ENCODE measurements around the gene SOX8.

Gene SOX8

DNA sequence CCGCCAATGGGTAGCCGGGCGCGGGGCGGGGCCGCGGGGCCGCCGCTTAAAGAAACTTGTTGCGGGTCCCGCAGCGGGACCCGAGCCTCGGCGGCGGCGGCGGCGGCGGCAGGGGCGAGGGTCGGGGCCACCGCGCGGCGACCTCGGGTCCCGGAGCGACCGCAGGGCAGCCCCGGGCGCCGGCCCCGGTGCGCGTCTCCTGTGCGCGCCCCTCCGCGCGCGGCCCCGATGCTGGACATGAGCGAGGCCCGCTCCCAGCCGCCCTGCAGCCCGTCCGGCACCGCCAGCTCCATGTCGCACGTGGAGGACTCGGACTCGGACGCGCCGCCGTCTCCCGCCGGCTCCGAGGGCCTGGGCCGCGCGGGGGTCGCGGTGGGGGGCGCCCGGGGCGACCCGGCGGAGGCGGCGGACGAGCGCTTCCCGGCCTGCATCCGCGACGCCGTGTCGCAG, at the start of gene SOX8:
TSS of gene SOX8 (plus strand) at position 76 of the 450 bp plus-strand sequence. CDS start at position 229, 153 bp downstream.
- TF ChIP-seq, protein P1, sequence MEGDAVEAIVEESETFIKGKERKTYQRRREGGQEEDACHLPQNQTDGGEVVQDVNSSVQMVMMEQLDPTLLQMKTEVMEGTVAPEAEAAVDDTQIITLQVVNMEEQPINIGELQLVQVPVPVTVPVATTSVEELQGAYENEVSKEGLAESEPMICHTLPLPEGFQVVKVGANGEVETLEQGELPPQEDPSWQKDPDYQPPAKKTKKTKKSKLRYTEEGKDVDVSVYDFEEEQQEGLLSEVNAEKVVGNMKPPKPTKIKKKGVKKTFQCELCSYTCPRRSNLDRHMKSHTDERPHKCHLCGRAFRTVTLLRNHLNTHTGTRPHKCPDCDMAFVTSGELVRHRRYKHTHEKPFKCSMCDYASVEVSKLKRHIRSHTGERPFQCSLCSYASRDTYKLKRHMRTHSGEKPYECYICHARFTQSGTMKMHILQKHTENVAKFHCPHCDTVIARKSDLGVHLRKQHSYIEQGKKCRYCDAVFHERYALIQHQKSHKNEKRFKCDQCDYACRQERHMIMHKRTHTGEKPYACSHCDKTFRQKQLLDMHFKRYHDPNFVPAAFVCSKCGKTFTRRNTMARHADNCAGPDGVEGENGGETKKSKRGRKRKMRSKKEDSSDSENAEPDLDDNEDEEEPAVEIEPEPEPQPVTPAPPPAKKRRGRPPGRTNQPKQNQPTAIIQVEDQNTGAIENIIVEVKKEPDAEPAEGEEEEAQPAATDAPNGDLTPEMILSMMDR (IDR thresholded peaks at IDR 0.05; ENCODE audit: low read depth, low read length, missing control alignments) = no peak
- no peak for DNase-seq (ENCODE audit: low read depth)
- in situ Hi-C loops (cut with HindIII; ENCODE audit: low sequenced_read_pairs) = no loop called here

GRCh38 chr16:932831-933330, 48.7 kb upstream of the SOX8 start:
- no peak overlapping the region for H3K4me3 ChIP-seq (ENCODE audit: low read depth, low read length)
- DNase-seq (ENCODE audit: low read depth) = no peak
- TF ChIP-seq, protein P1 (IDR thresholded peaks at IDR 0.05; ENCODE audit: low read depth, low read length, missing control alignments) = no peak
- in situ Hi-C loops (cut with HindIII; ENCODE audit: low sequenced_read_pairs) = no loop called here

More for the DNA sequence above, at the start of gene SOX8:
- peak within 1 kb of the TSS; percentile 7 for H3K4me3 ChIP-seq (ENCODE audit: low read depth, low read length)

DNA sequence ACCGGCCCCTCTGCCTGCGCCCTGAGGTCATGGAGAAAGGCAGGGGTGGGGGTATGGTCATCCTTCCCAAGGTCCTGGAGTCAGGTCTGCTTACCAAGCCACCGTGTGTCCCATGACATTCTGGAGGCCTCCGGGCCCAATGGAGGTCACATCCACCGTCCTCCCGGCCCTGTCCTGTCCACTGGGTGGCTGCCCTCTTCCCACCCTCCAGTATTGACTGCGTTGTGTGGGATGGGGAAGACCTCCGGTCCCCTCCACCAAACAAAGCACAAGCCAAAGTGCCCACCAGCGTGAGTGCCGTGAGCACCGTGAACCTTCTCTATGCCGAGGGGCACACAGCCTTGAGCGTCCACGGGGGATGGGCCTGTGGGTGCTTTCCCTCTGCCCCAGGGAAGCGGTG, 48.0 kb upstream of the SOX8 start:
- no peak for DNase-seq (ENCODE audit: low read depth)
- in situ Hi-C loops (cut with HindIII; ENCODE audit: low sequenced_read_pairs) = no loop called here
- no peak overlapping the region for H3K4me3 ChIP-seq (ENCODE audit: low read depth, low read length)
- TF ChIP-seq, protein P1 (IDR thresholded peaks at IDR 0.05; ENCODE audit: low read depth, low read length, missing control alignments) = no peak

DNA sequence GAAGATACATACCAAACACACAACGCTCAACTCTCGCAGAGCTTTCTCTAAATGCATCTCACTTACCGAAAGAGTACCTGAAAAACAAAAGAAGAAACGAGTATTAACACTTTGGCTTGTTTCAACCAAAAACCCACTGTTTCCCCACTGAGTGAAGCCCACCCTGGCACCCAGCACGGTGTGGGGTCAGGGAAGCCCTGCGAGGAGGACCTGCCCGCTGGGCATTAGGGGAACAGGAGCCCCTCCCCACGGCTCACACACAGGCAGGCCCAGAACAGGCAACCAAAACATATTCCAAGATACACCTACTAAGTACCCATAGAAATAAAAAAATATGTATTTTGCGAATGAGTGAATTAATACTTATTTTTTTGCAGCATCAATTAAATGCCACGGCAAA, 47.4 kb upstream of the SOX8 start:
- in situ Hi-C loops (cut with HindIII; ENCODE audit: low sequenced_read_pairs) = no loop called here
- no peak overlapping the region for H3K4me3 ChIP-seq (ENCODE audit: low read depth, low read length)
- no peak for DNase-seq (ENCODE audit: low read depth)
- TF ChIP-seq, protein P1 (IDR thresholded peaks at IDR 0.05; ENCODE audit: low read depth, low read length, missing control alignments) = no peak

DNA sequence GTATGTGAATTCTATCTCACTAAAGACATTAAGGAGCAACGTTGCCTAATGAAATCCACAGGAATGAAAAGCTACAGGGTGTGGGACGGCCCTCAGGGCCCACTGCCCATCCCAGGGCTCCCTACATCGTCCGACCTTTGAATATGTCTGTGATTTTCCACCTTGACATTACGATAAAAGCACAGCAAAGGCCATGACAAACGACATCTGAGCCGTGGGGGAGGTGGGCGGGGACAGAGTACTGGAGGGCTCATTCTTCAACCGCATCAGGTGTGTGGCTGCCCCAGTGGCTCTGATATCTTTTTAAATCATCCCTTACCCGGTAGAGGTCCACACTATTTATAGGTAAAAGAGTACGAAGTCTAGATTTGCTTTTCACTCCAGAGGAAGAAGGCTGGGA, 45.9 kb upstream of the SOX8 start:
- TF ChIP-seq, protein P1 (IDR thresholded peaks at IDR 0.05; ENCODE audit: low read depth, low read length, missing control alignments) = no peak
- no peak for DNase-seq (ENCODE audit: low read depth)
- no peak overlapping the region for H3K4me3 ChIP-seq (ENCODE audit: low read depth, low read length)
- in situ Hi-C loops (cut with HindIII; ENCODE audit: low sequenced_read_pairs) = loop anchor here (5.0 kb wide), 2 partner anchors 52 to 103 kb away; no protein-coding TSS in a partner anchor

- TF ChIP-seq, protein P1 (IDR thresholded peaks at IDR 0.05; ENCODE audit: low read depth, low read length, missing control alignments) = no peak
- no peak overlapping the region for H3K4me3 ChIP-seq (ENCODE audit: low read depth, low read length)
- no peak for DNase-seq (ENCODE audit: low read depth)
- in situ Hi-C loops (cut with HindIII; ENCODE audit: low sequenced_read_pairs) = loop anchor here (5.0 kb wide), 2 partner anchors 50 to 105 kb away; no protein-coding TSS in a partner anchor
These were observed 44.3 kb upstream of the SOX8 start for GRCh38 chr16:937311-937710.
